HG03135 (cell line): ENCODE data around the gene SNRNP35.
"Not testable (repeated sequence)": the region's sequence is repeated elsewhere in the genome, so short reads cannot be mapped to it uniquely, and the experiment has no call there.

Experiments used
- ATAC-seq: cut with Tn5 transposase; IDR thresholded peaks from one replicate; pipeline ENCODE4 v1.9.1; 2021; ENCODE audit warnings: mild to moderate bottlenecking, moderate library complexity; ENCODE audit not compliant: unreplicated experiment

Gene SNRNP35

DNA sequence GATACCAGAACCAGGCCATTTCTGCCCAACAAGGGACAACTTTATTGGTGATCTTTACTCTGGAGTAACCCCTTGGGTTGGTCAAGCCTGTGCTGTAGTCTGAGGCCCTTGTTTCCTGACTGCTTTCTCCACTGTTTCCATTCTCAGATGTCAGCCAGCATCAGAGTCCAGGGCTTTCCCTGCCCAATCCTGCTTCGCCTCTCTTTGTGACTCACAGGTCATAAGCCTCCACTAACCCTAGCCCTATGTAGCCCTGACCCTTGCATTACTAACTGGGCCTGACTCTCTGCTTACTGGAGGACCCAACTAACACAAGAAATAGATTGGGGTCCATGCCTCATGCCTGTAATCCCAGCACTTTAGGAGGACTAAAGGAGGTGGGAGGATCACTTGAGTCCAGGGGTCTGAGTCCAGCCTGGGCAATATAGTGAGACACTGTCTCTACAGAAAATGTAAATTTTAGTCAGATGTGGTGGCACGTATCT, 8.6 kb upstream of the SNRNP35 start:
- ATAC-seq = no peak

DNA sequence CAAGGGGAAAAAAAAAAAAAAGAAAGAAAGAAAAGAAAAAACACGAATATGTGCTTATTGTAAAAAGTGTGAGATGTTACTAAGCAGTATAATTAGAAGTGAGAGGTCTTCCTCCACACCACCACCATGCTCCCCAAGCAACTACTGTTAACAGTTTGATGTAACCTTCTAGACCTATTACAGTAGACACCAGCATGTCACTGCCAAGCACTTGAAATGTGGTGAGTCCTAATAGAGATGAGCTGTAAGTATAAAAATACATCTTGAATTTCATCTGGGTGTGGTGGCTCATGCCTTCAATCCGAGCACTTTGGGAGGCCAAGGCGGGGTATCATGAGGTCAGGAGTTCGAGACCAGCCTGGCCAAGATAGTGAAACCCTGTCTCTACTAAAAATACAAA, 8.1 kb upstream of the SNRNP35 start:
- ATAC-seq = no peak

DNA sequence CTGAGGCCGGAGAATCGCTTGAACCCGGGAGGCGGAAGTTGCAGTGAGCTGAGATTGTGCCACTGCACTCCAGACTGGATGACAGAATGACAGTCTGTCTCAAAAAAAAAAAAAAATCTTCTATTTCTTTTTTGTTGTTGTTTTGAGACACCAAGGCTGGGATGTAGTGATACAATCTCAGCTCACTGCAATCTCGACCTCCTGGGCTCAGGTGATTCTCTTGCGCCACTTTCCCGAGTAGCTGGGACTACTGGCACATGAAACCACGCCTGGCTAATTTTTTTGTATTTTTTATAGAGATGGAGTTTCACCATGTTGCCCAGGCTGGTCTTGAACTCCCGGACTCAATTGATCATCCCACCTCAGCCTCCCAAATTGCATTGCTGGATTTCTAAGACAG, 7.3 kb upstream of the SNRNP35 start:
- ATAC-seq = no peak

DNA sequence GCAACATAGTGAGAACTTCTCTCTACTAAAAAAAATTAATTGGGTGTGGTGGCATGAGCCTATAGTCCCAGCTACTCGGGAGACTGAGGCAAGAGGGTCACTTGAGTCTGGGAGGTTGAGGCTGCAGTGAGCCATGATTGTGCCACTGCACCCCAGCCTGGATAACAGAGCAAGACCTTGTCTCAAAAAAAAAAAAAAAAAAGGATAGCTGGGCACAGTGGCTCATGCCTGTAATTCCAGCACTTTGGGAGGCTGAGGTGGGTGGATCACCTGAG, 5.7 kb upstream of the SNRNP35 start:
- not testable (repeated sequence) for ATAC-seq

DNA sequence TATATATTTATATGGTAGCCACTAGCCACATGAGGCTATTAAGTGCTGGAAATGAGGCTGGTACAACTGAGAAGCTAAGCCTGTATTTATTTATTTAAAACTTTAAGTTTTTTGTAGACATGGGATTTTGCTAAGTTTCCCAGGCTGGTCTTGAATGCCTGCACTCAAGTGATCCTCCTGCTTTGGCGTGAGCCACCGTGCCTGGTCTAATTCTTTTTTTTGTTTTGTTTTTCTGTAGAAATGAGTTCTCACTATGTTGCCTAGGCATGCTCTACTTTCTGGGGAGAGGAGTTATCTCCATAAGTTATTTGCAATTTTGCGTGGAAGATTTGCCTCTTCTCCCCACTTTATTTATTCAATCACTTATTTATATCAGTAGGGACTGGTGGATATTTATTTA, 4.8 kb upstream of the SNRNP35 start:
- no peak for ATAC-seq

DNA sequence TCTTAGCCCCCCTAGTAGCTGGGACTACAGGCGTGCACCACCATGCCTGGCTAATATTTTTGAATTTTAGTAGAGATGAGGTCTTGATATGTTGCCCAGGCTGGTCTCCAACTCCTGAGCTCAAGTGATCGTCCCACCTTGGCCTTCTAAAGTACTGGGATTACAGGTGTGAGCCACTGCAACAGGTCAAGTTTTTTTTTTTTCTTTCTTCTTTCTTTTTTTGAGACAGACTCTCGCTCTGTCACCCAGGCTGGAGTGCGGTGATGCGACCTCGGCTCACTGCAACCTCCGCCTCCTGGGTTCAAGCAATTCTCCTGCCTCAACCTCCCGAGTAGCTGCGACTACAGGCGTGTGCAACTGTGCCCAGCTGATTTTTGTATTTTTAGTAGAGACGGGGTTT, 5.2 kb downstream of the SNRNP35 start:
- not testable (repeated sequence) for ATAC-seq

DNA sequence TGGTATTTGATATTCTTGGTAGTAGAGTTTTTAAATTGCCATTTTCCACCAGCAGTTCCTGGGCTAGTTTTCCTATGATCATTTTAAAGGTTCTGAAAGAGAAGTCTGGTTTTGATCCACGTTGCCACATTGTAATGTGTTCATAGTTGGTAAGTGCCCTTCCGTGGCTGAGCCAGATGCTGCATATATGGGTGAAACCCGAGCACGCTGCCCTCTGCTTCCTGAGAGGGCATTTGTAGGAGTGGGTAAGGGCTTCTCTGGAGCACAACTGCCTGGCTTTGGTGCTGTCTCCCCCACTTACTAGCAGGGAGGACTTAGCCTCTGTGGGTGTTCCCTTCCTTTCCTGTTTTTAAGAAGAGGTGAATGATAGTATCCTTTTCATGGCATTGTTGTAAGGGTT, 7.1 kb downstream of the SNRNP35 start:
- ATAC-seq = no peak

DNA sequence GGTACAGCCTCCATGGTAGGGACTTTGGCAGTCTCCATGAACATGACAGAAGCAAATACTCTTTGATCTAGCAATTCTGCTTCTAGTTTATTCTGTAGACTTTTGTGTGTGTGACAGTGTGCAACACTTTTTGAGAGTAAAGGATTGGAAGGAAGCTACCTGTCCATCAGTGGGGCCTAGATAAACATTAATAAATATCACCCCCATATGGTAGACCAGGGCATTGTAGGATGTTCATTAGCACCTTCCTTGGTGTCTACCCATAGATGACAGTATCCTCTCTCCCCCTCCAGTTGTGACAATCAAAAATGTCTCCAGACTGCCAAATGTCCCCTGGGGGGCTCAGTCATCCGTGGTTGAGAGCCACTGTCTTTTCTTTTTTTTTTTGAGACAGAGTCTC, 10.8 kb downstream of the SNRNP35 start:
- ATAC-seq = no peak

DNA sequence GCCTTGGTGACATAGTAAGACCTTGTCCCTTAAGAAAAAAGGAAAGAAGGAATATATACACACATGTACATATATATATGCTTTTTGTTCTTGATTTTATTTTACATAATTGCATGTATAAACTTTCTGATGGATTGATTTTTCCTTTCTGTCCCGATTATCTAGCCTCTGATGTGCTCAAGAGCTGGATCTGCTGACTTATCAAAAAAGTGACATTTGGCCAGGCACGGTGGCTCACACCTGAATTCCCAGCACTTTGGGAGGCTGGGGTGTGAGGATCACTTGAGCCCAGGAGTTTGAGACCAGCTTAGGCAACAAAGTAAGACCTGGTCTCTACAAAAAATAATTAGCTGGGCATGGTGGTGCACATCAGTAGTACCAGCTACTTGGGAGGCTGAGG, 12.0 kb downstream of the SNRNP35 start:
- ATAC-seq = no peak

DNA sequence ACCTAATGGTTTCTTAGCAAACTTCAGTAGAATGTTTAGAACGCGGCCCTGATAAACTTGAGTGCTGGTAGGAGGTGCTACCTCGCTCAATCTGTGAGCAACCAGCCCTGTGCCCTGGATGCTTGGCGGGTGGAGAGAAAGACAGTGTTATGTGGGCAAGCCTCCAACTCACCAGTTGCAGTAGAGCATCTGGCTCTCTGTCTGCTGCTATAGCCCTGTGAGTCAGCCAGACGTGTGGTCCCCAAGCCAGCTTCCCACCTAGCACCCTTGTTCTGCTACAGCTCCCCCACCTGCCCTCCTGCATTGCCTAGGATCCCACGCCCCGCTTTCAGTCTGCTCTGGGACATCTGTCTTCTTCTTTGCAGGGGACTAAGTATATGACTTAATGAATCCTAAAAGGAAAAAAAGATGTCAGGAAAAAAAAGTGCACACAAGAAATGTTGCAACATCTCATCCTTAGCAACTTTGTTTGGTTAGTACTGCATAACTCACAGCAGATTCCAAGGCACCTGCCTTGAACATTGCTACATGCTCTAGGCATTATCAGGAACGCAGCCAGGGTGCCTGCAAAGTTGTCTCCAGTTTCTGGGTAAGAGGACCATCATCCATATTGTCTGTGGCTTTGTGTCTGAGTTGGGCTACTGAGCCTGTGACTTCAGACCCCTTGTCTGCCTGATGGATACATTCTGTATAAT, 13.6 kb downstream of the SNRNP35 start:
- ATAC-seq = no peak

DNA sequence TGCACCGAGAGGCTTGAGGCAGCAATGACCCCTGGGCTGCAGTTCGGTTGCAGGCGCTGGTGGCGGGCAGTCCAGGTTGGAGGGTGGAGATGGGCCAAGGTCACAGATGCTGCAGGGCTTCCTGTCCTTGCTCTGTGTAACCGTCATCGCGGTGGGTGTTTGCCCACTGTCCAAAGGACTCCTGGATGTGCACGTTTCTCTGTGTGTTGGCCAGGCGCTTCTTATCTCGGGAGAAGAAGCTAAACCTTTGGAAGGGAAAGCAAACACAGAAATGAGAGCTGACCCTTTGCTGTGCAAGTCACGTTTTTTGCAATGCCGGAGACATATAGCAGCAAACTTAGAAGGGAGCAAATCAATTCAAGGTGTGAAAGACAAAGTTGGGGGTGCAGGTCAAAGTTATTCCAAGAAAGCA, 14.5 kb downstream of the SNRNP35 start:
- no peak for ATAC-seq

DNA sequence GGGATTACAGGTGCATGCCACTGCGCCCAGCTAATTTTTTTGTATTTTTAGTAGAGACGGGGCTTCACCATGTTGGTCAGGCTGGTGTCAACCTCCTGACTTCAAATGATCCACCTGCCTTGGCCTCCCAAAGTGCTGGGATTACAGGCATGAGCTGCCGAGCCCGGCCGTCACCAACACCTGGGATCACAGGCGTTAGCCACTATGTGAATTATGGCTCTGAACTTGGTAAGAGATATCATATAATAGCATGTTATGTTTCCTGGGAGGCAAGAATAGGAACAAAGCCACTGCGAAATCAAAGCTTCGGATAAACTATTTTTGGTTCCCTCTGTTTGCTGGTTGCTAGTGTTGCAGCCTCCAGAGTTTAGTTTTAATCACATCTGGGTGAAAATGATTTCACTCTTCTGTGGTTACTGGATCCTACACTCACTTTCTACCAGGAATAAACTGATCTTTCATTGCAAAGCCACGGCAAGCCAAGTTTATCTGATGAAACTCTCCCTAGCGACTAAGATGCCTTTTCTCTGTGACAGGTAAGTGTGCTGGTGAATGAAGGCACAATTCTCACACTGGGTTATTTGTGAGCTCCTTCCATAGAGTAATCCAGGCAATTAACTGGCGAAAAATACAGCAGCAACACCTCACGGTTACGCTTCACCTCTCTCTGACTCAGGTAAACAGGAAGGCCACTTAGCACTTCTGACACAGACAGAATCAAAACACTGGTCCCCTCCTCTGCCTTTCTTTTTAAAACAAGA, 16.7 kb downstream of the SNRNP35 start:
- no peak for ATAC-seq

DNA sequence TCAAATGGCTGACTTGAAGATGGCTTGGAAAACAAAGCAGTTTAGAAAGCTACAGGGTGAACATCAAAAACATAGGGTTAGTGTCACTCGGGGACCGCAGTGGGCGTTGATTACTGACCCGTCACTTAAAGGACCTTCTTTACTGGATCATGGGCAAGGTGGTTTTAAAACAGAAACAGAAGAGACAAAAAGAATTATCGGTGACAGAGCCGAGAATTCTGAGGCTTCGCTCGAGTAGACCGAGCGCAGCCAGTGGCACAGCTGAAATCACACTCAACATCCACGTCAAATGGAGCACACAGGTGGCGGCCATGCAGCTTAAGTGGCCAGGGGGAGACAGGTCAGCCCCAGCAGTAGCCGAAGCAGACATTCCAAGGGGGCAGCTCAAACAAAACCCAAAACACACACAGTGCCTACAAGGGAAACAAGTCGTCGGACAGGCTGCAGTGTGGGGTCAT, 17.3 kb downstream of the SNRNP35 start:
- no peak for ATAC-seq

DNA sequence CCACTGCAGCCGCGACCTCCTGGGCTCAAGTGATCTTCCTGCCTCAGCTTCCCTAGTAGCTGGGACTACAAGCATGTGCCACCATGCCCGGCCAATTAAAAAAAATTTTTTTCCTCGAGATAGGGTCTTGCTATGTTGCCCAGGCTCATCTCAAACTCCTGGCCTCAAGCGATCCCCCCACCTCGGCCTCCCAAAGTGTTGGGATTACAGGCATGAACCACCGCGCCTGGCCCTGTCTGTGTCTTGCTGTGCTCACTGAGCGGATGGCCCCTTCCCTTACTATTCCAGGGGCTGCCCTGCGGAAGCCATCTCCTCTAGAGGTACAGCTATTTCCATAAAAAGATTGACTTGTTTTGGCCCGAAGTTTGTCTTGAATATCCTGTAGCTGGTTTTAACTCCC, 20.1 kb downstream of the SNRNP35 start:
- ATAC-seq = no peak

DNA sequence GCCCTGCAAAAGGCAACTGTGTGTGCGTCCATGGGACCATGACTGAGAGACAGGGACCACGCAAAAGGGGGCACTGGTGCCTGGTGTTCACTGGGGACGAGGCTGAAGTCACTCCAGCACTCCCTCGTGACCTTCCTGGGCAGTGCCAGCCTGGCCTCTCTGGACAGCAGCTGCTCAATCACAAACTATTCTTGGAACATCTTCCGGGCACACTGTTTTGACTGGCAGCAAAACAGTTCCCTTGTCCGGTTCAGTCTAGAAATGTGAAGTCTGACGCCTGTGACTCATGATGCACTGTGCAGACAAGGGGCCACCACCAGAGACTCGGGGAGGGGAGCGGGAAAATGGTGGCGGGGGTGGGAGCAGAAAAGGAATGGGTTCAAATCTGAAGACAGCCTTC, 20.8 kb downstream of the SNRNP35 start:
- ATAC-seq = no peak

DNA sequence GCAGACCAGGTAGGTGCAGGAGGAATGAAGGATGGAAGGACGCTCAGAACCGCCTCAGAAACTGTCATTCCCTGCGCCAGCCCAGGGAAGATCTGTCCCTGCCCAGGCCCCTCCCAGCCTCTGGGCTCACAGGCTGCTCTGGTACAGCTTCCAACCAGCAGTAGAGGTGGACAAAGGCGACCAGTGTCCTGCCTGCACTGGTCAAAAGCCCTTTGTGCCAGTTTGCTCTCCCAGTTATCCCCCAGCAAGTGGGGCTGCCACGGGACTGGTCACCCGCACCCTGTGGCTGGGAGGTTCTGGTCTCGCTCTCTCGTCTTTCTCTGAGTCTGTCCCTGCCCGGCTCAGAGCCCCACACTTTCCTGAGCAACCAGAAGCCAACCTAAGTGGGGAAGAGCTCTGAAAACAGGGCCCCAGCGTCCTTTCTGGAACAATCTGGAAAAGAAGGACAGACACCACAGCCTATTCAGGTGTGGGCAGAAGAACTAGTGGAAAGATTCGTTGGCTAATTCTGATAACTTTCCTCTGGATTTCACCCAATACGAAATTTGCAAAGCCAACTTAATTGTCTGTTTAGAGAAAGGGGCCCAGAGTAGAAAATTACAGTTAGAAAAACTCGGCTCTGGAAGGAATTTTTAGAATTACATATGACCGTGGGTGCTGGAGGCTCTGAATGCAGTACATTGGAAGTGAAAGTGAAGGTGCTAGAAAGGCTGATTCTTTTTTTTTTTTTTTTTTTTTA, 21.7 kb downstream of the SNRNP35 start:
- ATAC-seq = no peak

DNA sequence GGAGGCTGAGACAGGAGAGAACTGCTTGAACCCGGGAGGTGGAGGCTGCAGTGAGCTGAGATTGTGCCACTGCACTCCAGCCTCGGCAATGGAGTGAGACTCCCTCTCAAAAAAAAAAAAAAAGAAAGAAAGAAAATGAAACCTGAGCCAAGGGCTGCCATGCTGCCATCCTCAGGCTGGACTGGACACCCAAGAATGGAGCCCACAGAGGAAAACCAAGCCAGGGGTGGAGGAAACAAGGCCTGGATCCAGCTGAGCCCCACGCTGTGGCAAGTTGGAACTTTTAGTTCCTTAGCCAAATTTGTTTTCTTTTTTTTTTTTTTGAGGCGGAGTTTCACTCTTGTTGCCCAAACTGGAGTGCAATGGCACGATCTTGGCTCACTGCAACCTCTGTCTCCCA, 23.3 kb downstream of the SNRNP35 start:
- ATAC-seq = not testable (repeated sequence)

DNA sequence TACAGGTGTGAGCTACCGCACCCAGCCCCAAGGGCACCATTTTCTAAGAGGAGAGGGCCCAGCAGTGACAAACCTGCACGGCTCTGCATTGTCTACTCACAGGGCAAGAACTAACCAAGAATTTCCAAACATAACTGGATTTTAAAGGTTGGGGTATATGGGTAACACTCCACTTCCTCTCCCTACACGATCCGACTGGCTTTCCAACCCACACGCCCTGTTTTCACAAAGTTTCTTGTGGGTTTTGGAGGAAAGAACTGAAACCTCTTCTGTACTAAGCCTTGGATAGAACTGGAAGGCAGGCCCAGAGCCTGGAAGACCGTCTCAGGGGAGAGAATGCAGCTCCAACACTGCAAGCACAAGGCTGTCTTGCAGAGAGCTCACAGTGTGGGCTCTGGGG, 24.9 kb downstream of the SNRNP35 start:
- no peak for ATAC-seq

DNA sequence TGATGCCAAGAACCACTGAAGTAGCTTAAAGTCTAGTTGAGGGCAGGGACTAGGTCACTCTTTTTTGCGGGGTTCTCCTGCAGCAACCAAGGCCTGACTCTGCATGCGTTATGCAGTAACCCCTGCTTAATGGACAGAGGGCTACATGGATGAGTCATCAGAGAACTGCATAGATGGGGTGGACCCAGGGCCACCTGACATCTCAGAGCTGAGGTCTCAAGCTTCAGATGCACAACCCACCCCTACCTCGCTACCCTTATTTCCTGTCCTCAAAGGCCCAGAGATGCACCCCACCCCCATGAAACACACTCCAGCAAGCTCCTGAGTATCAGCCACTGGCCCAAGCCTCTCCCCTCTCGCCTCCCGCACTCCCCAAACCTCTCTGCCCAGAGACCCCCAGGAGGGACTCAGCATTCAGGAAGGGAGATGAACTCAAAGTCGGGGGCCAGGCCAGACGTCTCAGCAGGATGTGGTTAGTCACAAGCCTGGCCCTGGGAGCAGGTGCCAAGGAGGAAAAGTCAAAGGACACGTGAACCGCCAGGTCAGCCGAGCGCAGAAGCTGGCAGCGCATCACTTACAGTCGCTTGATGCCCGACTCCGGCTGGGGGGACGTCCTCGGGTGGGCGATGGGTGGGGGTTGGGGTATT, 25.8 kb downstream of the SNRNP35 start:
- ATAC-seq = no peak

DNA sequence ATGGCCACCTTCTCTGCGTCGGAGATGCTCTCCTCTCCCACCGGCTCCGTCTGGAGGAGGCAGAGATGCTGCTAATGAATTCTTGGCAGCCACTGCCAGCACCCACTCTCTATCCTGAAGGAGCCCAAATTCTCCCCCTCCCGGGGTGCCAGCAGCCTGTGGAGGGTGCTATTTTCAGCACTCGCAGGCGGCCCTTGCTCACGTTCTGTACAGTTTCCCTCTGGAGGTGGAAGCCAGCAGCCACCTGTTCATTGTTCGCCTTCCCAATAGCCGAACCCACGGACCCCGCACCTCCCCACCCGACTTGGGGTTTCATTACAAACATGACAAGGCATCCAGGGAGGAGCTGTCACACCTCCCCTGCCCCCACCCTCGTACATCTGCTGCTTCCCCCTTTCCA, 27.8 kb downstream of the SNRNP35 start:
- no peak for ATAC-seq

DNA sequence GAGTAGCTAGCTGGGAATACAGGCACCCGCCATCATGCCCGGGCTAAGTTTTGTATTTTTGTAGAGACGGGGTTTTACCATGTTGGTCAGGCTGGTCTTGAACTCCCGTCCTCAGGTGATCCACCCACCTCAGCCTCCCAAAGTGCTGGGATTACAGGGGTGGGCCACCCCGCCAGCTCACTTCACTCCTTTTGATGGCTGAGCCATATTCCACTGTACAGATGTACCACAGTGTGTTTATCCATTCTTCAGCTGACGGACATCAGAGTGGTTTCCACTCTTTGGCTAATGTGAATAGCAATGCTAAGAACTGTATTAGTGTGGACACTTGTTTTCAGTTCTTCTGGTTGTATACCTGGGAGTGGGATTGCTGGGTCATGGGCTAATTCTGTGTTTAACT, 29.5 kb downstream of the SNRNP35 start:
- ATAC-seq = no peak
